Chondrocyte (in vitro differentiated cells): ENCODE results near the gene G6PD. TPM values are rescaled to one million over a fixed set of nuclear protein-coding genes. Genes with fewer than 3 reads are reported as not detected.

Experiments used
- DNase-seq: peaks from one replicate; pipeline ENCODE4 v3.0.0; 2021; ENCODE audit warnings: mixed read lengths, low spot score
- H3K27ac Mint-ChIP-seq: one replicate; pipeline ENCODE4 v1.8.0; 2021; ENCODE audit warnings: mild to moderate bottlenecking, moderate library complexity, mixed read lengths; ENCODE audit not compliant: unreplicated experiment
- H3K27me3 Mint-ChIP-seq: 2 replicates; pipeline ENCODE4 v1.8.0; 2021; ENCODE audit warnings: low read depth, mixed read lengths
- H3K36me3 Mint-ChIP-seq: 2 replicates; pipeline ENCODE4 v1.8.0; 2021; ENCODE audit warnings: low read depth, mixed read lengths
- H3K4me1 Mint-ChIP-seq: 2 replicates; pipeline ENCODE4 v1.8.0; 2021; ENCODE audit warnings: low read depth, mild to moderate bottlenecking, mixed read lengths
- H3K4me3 Mint-ChIP-seq: one replicate; pipeline ENCODE4 v1.8.0; 2021; ENCODE audit warnings: mild to moderate bottlenecking, moderate library complexity, mixed read lengths; ENCODE audit not compliant: unreplicated experiment
- H3K9me3 Mint-ChIP-seq: 2 replicates; pipeline ENCODE4 v1.8.0; 2021; ENCODE audit warnings: low read depth, mixed read lengths
- total RNA-seq: library from RNA; stranded (reverse); gene quantifications from 3 replicates; pipeline ENCODE4 v1.2.1, GENCODE V29; 2021
- TF ChIP-seq, protein P1 (sequence below): fragments of 200-600 bp; sonication (generic); IDR thresholded peaks from 2 replicates; pipeline ENCODE4 v1.5.0; 2021; ENCODE audit warnings: antibody characterized with exemption, mild to moderate bottlenecking, moderate library complexity

The G6PD gene
- total RNA-seq, 1 donor from 2014 or later, result 63.9 TPM

- no peak overlapping the region for H3K27ac Mint-ChIP-seq
- TF ChIP-seq, protein P1, sequence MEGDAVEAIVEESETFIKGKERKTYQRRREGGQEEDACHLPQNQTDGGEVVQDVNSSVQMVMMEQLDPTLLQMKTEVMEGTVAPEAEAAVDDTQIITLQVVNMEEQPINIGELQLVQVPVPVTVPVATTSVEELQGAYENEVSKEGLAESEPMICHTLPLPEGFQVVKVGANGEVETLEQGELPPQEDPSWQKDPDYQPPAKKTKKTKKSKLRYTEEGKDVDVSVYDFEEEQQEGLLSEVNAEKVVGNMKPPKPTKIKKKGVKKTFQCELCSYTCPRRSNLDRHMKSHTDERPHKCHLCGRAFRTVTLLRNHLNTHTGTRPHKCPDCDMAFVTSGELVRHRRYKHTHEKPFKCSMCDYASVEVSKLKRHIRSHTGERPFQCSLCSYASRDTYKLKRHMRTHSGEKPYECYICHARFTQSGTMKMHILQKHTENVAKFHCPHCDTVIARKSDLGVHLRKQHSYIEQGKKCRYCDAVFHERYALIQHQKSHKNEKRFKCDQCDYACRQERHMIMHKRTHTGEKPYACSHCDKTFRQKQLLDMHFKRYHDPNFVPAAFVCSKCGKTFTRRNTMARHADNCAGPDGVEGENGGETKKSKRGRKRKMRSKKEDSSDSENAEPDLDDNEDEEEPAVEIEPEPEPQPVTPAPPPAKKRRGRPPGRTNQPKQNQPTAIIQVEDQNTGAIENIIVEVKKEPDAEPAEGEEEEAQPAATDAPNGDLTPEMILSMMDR, result no peak
- H3K4me1 Mint-ChIP-seq, result peaks cover 14% of the 10 kb centered on the region
- no peaks in the 10 kb centered on the region for H3K27me3 Mint-ChIP-seq
- peaks cover 7% of the 10 kb centered on the region for H3K36me3 Mint-ChIP-seq
- no peak overlapping the region for H3K4me3 Mint-ChIP-seq
- no peak for DNase-seq
- H3K9me3 Mint-ChIP-seq, result peaks cover 4% of the 10 kb centered on the region
Measured at GRCh38 chrX:154484255-154485149, 62.1 kb downstream of the G6PD start.

GRCh38 chrX:154483325-154483724 lies 63.3 kb downstream of the G6PD start:
- Mint-ChIP-seq H3K9me3 (peaks cover 4% of the 10 kb centered on the region), H3K4me3 (no peak overlapping the region), H3K27me3 (no peaks in the 10 kb centered on the region), H3K36me3 (peaks cover 7% of the 10 kb centered on the region), H3K27ac (no peak overlapping the region), H3K4me1 (peaks cover 14% of the 10 kb centered on the region)
- no peak for DNase-seq
- TF ChIP-seq, protein P1, result no peak

DNA sequence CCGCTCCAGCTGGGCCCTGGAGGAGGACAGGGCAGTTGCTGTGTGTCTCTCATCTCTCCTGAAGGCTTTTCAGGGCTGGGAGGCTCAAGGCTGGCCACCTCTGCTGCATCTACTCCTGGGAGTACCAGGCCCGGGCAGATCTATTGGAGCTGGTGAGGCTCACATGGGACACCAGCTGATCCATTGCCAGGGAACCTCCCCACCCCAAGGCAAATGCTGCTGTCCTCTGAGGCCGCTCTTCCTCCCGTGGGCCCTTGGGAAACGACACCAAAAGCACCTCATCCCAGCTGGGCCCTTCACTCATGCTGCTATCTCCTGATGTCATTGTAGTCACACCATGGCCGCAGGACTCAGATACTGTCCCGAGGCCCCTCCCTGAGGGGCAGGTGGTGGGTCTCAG lies 63.9 kb downstream of the G6PD start:
- Mint-ChIP-seq H3K27me3 (no peaks in the 10 kb centered on the region), H3K36me3 (peaks cover 3% of the 10 kb centered on the region), H3K4me1 (peaks cover 14% of the 10 kb centered on the region), H3K27ac (no peak overlapping the region), H3K4me3 (no peak overlapping the region), H3K9me3 (peaks cover 4% of the 10 kb centered on the region)
- no peak for DNase-seq
- TF ChIP-seq, protein P1, result no peak

DNA sequence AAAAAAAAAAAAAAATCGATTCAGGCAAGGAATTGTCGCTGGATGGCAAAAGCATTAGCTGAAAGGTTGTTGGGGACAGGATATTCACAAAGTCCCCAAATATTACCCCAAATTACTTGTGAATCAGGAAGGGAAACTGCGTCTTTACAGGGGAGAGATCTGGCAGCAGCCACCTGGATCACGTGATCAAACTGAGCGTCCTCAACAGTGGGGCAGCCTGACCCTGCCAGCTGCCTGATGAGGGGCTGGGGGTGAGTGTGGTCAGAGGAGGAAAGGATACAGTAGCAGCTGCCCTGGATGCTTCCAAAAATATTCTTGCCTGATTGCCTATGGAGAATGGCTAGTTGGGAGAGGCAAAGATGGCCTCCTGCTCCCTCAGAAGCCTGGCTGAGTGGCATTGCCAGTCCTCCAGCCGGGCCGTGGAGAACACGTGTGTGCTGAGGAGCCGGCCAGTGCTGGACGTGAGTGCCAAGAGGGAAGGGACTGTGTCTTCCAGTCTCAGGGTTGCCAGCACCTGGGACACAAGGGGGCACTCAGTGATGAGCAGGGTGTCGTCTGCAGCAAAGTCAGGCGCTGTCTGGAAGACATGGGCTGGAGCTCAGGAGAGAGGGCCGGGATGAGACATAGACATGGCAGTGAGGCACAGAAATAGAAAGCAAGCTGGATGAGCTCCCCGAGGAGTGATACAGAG lies 64.6 kb downstream of the G6PD start:
- Mint-ChIP-seq H3K4me1 (peaks cover 14% of the 10 kb centered on the region), H3K27ac (no peak overlapping the region), H3K27me3 (no peaks in the 10 kb centered on the region), H3K36me3 (peaks cover 3% of the 10 kb centered on the region), H3K4me3 (no peak overlapping the region), H3K9me3 (peaks cover 4% of the 10 kb centered on the region)
- TF ChIP-seq, protein P1, result no peak
- DNase-seq, result peak; percentile 91

Other genes with a start within 250 kb of the G6PD start
- gene FLNA, start 172.2 kb downstream of the G6PD start, total RNA-seq, result 1,923 to 4,327 TPM (median 4,325 TPM) in 3 replicates
- gene EMD, start 167.6 kb downstream of the G6PD start, total RNA-seq, result 66.3 to 81.7 TPM (median 81.1 TPM) in 3 replicates
- gene RPL10, start 148.5 kb downstream of the G6PD start, total RNA-seq, result 1,847 to 2,160 TPM (median 2,120 TPM) in 3 replicates
- gene DNASE1L1, start 137.6 kb downstream of the G6PD start, total RNA-seq, result 39.4 to 44.5 TPM (median 40.8 TPM) in 3 replicates
- 33.4 to 39.1 TPM (median 38.7 TPM) in 3 replicates for gene TAFAZZIN, start 135.3 kb downstream of the G6PD start, total RNA-seq
- gene ATP6AP1, start 118.2 kb downstream of the G6PD start, total RNA-seq, result 132 to 139 TPM (median 136 TPM) in 3 replicates
- 147 to 159 TPM (median 152 TPM) in 3 replicates for gene GDI1, start 109.7 kb downstream of the G6PD start, total RNA-seq
- 98.3 to 108 TPM (median 106 TPM) in 3 replicates for gene FAM50A, start 102.7 kb downstream of the G6PD start, total RNA-seq
- 187 to 212 TPM (median 205 TPM) in 3 replicates for gene PLXNA3, start 88.6 kb downstream of the G6PD start, total RNA-seq
- 17.7 to 25.4 TPM (median 19.8 TPM) in 3 replicates for gene LAGE3, start 67.6 kb downstream of the G6PD start, total RNA-seq
- 20.8 to 21.2 TPM (median 20.8 TPM) in 3 replicates for gene UBL4A, start 60.2 kb downstream of the G6PD start, total RNA-seq
- 26.8 to 28.9 TPM (median 28.9 TPM) in 3 replicates for gene SLC10A3, start 56.2 kb downstream of the G6PD start, total RNA-seq
- 35.7 to 38.5 TPM (median 36.5 TPM) in 3 replicates for gene FAM3A, start 30.6 kb downstream of the G6PD start, total RNA-seq
- gene IKBKG, start 774 bp upstream of the G6PD start, total RNA-seq, result 21.6 to 28.3 TPM (median 22.4 TPM) in 3 replicates
- gene CTAG1A, start 38.3 kb upstream of the G6PD start, total RNA-seq, result not detected in 3 replicates
- gene CTAG1B, start 72.4 kb upstream of the G6PD start, total RNA-seq, result not detected in 3 replicates
- gene CTAG2, start 106.7 kb upstream of the G6PD start, total RNA-seq, result not detected in 3 replicates
- 2.0 to 2.4 TPM (median 2.2 TPM) in 3 replicates for gene GAB3, start 204.2 kb upstream of the G6PD start, total RNA-seq
- 31.1 to 38.1 TPM (median 31.2 TPM) in 3 replicates for gene DKC1, start 216.0 kb upstream of the G6PD start, total RNA-seq